Stimulated activated CD4-positive, alpha-beta T cell treated with anti-CD3 and anti-CD28 coated beads, Interleukin-4, amount 100 ng/mL, for 48 hours (primary cell): ENCODE data around the gene SEPTIN12.
"Not testable (repeated sequence)": the region's sequence is repeated elsewhere in the genome, so short reads cannot be mapped to it uniquely, and the experiment has no call there.

ENCODE experiments used
- DNase-seq, 2 donors: peaks; one replicate each; pipeline ENCODE4 v3.0.0-alpha.2; 2020; ENCODE audit warnings: low read depth in 2 of 2

SEPTIN12 gene

GRCh38 chr16:4802659-4803287, 14.6 kb upstream of the SEPTIN12 start:
- peak; percentile 84 to 87 for DNase-seq

GRCh38 chr16:4801962-4802658, 14.0 kb upstream of the SEPTIN12 start, which contains the start of gene ROGDI:
Gene ROGDI, minus strand, starts transcription at chr16:4802633. Its CDS starts 62 bp downstream, at chr16:4802571.
- peak; percentile 57 to 71 for DNase-seq

GRCh38 chr16:4801051-4801961, 13.2 kb upstream of the SEPTIN12 start:
- DNase-seq = no peak

GRCh38 chr16:4800290-4801041, 12.3 kb upstream of the SEPTIN12 start:
- no peak for DNase-seq

- no peak for DNase-seq
These were observed 11.2 kb upstream of the SEPTIN12 start for GRCh38 chr16:4799171-4799855.

DNA sequence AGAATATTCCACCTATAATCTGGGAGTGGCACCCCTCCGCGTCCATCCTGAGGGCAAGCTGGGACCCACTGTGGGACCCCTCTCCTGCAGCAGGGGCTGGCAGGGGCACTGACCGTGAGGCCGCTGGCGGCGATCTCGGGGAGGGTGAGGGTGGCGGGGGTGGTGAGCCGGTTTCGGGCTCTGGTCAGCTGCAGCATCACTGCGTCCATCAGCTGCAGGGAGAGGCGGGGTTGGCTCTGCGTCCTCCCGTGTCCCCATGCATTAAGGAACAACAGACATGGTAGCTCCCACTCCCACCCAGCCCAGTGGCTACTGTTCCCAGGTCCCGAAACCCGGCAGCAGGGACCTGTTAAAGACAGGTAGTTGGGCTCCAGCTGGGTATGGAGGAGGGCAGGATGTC, 10.3 kb upstream of the SEPTIN12 start:
- no peak for DNase-seq

DNA sequence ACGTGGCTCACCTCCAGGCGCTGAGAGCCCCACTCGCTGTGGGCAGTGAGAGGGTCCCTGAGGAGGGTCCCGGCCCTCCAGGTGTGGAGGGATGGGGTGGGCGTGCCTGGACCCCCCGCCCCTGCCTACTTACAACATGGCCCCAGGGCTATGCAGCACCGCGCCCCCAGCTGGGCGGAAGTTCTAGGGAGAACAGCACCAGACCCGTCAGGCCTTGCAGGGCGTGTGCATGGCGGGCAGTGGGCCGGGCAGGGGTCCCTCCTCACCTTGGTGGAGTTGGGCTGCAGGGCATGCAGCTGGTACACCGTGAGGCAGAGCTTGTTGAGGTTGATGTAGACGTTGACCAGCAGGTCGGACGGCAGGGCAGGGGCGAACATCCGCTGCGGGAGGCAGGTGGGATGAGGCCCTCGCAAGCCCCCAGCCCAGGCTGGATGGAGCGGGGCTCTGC, 9.7 kb upstream of the SEPTIN12 start:
- no peak for DNase-seq

DNA sequence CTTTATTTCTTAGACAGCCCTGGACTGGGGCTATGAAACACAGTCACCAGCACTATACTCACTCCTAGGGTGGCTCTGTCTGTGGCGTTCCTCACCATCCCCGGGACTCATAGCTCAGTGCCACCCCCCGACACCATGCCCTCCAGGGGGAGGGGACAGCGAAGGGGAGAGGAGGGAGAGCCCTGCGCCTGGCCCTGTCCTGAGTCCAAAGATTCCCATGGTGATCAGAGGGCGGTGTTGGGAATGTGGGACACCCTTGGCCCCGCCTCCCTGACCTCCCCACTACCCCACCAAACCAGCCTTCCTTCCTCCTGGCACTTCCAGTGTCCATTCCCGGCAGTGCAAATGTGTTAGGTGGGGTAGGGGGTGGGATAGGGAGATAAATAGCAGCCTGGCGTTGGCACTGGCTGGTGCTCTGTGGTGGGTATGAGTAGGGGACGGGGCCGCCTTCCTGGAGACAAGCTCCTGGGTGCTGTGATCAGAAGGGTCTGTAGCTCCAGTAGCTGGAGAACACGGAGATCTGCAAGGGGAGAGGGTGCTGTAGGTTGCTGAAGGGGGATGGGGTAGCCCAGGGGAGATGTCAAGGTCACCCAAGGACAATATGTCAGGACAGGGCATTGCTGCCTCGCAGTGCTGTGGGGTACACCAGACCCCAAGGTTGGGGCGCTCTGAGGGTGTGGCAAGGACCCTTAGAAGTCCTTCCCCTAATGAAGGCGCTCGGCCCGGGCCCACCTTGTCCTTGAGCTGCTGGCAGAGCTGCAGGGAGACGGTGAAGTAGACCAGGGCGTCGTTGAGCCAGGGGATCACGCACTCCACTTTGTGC, 9.0 kb upstream of the SEPTIN12 start:
- no peak for DNase-seq

DNA sequence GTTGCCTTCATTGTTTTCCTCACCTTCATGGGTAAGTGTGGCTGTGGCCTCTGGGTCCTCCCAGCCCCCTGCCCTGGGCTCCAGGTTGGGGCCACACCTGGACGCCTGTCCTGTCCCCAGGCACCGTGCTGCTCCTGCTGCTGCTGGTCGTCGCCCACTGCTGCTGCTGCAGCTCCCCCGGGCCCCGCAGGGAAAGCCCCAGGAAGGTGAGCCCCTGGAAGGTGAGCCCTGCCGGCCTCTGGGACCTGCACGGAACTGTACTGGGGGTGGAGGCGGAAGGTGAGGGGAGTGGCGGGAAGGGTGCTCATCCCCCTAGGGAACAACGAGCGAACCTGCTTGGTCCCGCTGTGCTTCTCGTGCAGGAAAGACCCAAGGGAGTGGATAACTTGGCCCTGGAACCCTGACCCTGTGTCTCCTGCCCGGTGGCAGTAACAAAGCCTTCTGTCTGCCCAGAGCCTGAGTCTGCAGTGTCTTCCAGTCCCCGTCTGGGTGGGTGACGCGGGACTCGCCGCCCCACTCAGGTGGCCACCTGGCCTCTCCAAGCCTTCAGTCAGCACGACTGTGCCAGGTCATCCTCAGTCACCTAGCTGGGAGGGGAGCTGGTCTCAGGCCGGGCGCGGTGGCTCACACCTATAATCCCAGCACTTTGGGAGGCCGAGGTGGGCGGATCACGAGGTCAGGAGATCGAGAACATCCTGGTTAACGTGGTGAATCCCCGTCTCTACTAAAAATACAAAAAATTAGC, 7.9 kb upstream of the SEPTIN12 start:
- DNase-seq = no peak

GRCh38 chr16:4795181-4795827, 7.2 kb upstream of the SEPTIN12 start, which contains the start of gene SMIM22:
Gene SMIM22, plus strand, starts transcription at chr16:4795369. Its CDS starts 366 bp downstream, at chr16:4795735.
- no peak for DNase-seq

GRCh38 chr16:4792951-4793513, 4.9 kb upstream of the SEPTIN12 start:
- no peak for DNase-seq

GRCh38 chr16:4790871-4791270, 2.7 kb upstream of the SEPTIN12 start:
- no peak for DNase-seq

DNA sequence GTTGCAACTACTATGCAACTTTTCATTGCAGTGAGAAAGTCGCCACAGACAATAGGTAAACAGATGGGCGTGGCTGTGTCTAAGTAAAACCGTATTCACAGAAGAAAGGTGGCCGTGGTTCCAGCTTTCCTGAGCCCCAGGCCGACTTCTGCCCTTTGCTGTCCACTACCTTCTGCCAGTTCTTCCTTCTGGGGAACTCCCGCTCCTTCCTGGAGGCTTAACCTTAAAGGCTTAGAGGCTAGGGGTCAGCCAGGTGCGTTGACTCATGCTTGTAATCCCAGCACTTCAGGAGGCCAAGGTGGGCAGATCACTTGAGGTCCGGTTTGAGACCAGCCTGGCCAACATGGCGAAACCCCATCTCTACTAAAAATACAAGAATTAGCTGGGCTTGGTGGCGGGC, 2.1 kb upstream of the SEPTIN12 start:
- no peak for DNase-seq

GRCh38 chr16:4788910-4789309, 765 bp upstream of the SEPTIN12 start:
- no peak for DNase-seq

DNA sequence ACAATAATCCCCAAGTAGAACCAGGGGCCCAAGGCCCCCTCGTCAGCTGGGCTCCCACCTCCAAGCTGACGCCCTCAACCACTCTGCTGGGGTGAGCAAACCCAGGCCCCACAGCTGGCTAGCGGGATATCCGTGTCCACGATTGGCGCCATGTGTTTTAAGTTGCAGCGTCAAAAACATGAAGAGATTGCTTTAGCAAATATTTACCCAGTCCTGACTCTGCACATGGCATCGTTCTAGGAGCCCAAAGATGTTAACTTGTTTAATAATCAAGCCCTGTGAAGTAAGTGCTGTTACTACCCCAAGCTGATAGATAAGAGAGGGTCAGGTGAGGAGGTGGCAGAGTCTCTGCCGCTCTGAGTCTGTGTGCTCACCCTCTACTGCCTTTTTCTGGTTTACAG, 344 bp upstream of the SEPTIN12 start:
- no peak for DNase-seq

DNA sequence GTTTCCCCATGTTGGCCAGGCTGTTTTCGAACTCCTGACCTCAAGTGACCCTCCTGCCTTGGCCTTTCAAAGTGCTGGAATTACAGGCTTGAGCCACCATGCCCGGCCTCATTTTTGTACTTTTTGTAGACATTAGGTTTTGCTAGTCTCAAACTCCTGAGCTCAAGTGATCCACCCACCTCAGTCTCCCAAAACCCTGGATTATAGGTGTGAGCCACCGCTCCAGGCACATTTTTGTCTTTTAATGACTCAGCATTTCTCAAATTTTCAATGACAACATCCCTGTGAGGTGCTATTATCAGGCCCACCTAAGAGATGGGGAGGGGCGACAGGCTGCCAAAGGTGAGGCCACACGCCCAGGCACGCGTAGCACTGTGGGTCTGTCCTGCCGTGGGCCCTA, 1.1 kb downstream of the SEPTIN12 start:
- DNase-seq = no peak

DNA sequence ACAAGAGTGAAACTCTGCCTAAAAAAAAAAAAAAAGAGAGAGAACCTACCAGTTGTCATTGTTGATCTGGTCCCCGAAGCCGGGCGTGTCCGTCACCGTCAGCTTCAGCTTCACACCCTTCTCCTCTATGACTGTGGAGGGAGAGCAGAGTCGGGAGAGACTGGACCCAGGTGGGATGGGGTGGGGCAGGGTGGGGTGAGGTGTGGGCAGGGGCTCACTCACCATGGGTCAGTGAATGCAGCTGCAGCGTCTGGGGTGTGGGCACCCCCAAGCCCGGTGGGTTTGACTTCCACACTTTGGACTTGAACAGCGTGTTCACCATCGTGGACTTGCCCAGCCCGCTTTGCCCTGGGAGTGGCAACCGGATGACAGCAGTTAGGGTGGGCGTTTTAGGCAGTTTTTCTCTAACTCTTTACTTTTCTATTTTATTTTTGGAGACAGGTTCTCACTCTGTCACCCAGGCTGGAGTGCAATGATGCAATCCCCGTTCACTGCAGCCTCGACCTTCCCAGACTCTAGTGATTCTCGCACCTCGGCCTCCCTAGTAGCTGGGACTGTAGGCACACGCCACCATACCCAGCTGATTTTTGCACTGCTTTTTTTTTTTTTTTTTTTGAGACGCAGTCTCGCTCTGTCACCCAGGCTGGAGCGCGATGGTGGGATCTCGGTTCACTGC, 2.2 kb downstream of the SEPTIN12 start:
- no peak for DNase-seq

GRCh38 chr16:4784444-4784987, 3.6 kb downstream of the SEPTIN12 start:
- not testable (repeated sequence) for DNase-seq
